AG08395 (cell line): ENCODE data around the gene FAM169A.
A peak's percentile ranks its signal among the peaks of the same experiment; 100 is the strongest.
"Not testable (repeated sequence)": the region's sequence is repeated elsewhere in the genome, so short reads cannot be mapped to it uniquely, and the experiment has no call there.

Experiments used
- DNase-seq: peaks from one replicate; pipeline ENCODE4 v3.0.0; 2012; ENCODE audit warnings: mixed read lengths, low spot score

FAM169A gene

GRCh38 chr5:74869414-74869813 is 3.2 kb upstream of the FAM169A start:
- not testable (repeated sequence) for DNase-seq

DNA sequence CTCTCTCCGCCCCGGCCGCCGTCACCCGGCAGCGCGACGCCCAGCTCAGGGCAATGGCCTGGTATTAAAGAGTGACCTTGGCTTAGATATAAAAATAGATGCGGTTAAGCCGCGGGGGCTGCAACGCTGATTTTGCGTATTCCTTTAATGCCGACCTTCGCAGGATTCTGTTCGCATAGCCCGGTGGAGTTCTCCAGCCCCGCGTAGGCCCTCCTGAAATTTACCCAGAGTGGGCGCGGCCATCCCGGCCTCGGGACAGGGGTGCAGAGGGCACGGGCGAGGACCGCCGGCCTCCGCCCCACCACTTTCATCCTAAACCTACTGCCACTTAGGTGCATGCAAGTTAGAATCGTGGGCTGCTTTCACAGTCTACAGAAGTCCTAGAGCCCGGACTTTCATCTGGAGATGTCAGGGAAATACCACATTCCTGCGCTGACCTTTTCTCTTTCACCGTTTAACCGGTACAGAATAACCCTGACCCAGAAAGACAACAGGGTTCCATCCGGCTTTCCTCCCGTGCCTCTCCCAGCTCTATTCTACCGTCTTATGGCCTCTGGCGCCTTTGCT is 492 bp upstream of the FAM169A start:
- no peak for DNase-seq

DNA sequence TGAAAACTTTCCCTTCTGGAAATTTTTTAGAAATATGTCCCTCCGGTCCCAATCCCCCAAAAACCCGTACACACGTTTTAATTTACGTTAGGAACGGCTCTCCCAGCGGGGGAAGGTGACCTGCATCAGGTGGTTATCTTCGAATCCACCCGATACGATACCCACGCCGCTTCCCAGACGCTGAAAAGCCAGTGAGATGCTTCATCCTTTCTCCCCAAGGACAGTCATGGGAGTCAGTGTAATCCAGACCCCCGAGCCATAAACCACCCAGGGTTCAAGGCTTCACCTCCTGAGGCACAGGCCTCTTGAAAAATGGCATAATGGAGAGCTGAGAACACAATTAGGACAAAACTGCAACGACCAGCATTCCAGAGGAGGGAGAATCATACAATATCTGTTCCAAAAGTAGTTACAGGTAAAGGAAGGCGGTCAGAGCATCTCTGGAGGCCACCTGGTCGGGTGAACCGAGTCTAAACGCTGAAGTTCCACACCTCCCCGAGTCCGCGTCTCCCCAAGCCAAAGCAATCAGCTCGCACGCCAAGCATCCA is 857 bp downstream of the FAM169A start:
- no peak for DNase-seq

DNA sequence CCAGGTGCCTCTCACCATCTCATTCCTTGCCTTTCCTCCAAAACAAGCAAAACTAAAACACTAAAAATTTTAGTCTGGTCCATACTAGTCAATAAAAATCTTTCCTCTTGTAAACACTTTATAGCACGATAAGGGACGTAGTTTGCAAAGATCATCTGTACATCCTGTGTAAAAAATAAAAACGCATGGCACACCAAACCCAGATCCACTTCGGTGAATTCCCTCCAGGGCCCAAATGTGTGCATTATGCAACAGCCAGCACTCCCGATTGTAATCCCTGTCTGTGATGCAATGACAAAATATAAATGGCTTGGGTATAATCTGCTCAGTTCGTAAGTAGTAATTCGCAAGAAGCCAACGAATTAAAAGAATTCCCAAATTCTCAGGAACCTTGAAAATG is 1.4 kb downstream of the FAM169A start:
- DNase-seq, result no peak

DNA sequence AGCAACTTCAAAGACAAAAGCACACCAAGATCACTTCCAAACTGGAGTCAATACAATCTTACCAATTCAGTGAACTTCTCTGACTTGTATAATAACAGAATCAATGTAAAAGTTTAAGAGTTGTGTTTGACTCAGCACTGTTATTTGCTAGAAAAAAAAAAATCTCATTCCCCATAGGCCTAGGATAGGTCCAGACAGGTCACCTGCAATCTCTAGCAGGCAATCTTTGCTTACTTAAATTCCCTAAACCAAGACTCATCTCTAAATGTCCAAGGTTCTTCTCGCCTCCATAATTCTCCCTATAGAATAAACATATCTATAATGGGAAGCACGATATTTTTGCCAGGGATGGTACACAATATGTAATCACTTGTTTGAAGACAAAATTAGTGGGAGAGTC is 2.5 kb downstream of the FAM169A start:
- no peak for DNase-seq

DNA sequence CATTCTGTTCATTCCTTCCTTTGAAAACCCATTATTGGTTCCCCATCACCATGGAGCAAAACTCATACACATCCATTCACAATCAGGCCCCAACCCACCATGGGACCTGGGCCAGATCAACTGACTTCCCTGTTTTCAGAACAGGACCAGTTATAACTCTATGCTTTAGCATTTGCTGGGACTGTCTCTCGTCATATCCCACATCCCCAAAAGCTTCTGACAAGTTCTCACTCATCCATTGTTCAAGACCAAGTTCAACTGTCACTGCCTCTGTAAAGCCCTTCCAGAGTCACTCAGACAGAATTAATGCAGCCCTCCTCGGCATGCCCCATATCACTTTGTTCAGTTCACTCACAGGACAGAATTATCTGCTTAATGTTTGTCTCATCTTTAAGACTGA is 4.0 kb downstream of the FAM169A start:
- no peak for DNase-seq

DNA sequence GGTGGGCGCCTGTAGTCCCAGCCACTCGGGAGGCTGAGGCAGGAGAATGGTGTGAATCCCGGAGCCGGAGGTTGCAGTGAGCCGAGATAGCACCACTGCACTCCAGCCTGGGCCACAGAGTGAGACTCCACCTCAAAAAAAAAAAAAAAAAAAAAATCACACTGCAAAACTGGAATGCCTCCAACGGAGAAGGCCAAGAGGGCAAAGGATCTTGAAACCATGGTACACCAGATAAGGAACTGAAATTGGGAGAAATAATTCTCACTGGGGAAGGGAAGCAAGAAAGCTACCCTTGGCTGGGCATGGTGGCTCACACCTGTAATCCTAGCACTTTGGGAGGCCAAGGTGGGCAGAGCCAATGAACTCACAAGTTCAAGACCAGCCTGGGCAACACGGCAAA is 9.2 kb downstream of the FAM169A start:
- DNase-seq, result not testable (repeated sequence)

- DNase-seq, result no peak
Observed at GRCh38 chr5:74853256-74853655, 12.9 kb downstream of the FAM169A start.

DNA sequence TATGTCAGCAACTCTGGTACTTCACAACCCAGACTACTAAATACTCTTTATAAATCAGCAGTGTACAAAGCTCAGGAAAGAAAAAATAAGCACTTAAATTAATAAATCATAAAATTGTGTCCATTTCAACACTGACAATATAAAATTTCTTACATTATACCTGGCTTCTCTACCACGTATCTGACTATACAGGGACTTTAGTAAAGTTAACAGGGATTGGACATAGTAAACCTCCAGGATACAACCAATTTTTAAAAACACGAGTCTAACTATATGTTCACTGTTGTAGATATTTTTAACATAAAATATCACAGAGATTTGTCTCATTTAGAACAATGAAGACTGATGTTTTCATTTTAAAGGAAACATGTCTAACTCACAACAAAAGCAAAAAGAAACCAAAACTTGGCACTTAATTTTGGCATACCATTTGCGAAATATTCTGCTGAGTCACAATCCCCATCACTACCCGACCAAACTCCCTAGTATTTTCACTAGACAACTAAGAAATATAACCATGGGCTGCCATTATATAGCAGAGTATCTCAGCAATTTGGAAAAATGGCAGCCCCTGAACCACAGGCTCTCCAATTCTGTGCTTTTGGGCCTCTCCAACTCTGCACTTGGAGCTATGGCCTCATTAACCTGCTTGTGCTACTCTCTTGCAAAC is 14.4 kb downstream of the FAM169A start:
- peak; percentile 80 for DNase-seq

DNA sequence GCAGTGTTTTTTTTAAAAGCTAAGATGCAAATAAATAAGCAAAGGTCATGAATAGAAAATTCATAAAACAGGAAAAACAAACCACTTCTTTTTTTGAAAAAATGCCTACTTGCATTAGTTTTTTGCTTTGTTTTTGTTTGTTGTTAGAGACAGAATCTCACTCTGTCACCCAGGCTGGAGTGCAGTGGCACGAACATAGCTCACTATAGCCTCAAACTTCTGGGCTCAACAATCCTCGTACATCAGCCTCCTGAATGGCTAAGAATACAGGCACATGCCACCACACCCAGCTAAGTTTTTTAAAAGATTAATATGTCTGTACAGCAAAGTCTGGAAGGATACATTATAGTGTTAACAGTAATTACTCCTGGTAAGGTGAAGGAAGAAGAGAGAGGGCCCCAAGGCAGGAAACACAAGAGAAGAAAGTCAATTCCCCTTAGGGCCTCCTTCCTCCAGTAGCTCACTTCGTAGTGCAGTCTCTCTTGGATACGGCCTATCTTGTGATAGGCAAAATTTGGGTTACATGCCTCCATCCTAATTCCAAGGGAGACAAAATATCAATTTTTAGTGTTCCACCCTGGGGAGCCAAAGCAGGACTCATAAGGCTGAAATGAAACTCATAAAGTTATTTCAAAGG is 15.3 kb downstream of the FAM169A start:
- no peak for DNase-seq

DNA sequence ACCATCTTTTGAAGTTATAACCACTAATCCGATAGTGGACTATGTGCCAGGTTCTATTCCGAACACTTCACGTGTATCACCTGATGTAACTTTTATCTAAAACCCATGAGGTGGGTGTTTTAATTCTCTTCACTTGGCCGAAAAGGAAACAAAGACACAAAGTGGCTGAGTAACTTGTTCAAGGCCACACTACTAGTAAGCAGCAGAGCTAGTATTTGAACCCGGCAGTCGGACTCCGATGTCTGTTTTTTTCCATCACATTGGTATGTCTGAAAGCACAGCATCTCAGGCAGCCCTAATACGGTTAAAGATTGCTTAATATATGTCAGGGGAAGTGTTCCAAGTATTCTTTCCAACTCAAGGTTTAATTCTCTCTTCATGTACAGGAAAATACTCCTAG is 16.2 kb downstream of the FAM169A start:
- no peak for DNase-seq

DNA sequence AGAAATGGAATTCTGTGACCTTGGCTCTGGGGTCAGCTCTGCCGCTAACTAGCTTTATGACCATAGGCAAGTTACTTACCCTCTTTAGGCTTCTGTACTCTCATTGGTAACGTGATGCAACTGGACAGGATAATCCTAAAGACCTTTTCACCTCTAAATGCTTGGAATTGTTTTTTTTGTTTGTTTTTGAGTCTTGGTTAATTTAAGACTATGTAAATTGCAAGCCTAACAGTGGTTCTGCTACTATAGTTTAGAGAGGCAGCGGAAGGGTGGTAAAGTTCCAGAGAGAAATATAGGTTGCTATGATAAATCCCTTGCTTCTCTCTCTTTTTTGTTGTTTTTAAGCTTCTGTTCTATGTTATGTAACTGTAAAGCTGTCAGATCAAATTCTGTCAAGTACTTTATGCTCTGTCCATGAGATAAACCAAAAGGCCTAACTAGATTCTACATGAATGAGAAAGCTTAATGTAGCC is 17.6 kb downstream of the FAM169A start:
- DNase-seq, result no peak

DNA sequence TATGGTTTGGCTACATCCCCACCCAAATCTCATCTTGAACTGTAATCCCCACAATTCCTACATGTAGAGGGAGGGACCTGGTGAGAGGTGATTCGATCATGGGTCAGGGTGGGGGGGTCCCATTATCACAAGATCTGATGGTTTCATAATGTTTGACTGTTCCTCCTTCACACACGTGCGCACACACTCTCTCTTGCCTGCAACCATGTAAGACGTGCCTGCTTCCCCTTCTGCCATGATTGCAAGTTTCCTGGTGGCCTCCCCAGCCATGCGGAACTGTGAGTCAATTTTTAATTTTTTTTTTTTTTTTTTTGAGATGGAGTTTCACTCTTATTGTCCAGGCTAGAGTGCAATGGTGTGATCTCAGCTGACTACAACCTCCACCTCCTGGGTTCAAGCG is 27.0 kb downstream of the FAM169A start:
- DNase-seq, result no peak

GRCh38 chr5:74838262-74838661 is 27.9 kb downstream of the FAM169A start:
- no peak for DNase-seq

DNA sequence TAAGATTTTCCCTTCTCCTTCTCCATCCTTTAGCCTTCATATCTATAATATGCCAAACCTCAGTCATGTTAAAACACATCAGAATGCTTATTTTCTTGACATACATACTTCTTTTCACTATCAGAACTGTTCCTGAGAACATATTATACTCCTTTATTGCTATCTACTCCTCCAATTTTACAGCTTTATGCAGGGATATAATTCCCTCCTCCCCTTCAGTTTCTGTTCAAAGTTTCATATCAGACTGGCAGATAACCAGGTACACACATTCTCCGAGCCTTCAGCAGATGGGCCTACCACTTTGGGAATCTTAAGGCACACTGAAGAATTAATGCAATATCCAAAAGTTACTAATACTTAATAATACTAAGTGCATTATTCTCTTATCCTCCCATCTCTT is 29.1 kb downstream of the FAM169A start:
- no peak for DNase-seq

GRCh38 chr5:74833537-74834266 is 32.5 kb downstream of the FAM169A start:
- no peak for DNase-seq

DNA sequence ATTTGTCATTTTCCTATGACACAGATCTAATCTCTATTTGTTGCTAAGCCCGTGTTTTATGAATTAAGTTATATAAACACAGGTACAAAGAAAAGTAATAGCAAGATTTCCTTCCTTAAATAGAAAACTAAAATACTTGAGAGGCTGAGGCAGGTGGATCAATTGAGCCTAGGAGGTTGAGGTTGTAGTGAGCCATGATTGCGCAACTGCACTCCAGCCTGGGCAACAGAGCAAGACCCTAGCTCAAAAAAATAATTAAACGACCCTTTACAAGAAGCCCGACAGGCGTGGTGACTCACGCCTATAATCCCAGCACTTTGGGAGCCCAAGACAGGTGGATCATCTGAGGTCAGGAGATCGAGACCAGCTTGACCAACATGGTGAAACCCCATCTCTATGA is 36.8 kb downstream of the FAM169A start:
- no peak for DNase-seq

- no peak for DNase-seq
Observed at GRCh38 chr5:74822288-74822687, 43.9 kb downstream of the FAM169A start.

DNA sequence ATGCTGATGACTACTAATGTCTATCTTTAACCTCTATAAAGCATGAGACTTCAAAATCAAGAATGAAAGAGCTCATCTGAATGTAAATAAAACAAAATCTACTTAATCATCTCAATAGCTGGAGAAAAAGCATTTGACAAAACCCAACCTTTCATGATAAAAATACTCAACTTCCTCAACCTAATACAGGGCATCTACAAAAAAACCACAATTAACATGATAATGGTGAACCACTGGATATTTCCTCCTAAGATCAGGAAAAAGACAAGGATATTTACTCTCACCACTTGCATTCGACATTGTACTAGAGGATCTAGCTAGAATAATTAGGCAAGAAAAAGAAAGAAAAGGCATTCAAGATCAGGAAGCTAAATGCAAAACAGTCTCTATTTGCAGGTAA is 49.3 kb downstream of the FAM169A start:
- DNase-seq, result no peak

- DNase-seq, result no peak
Observed at GRCh38 chr5:74810915-74811314, 55.3 kb downstream of the FAM169A start.

DNA sequence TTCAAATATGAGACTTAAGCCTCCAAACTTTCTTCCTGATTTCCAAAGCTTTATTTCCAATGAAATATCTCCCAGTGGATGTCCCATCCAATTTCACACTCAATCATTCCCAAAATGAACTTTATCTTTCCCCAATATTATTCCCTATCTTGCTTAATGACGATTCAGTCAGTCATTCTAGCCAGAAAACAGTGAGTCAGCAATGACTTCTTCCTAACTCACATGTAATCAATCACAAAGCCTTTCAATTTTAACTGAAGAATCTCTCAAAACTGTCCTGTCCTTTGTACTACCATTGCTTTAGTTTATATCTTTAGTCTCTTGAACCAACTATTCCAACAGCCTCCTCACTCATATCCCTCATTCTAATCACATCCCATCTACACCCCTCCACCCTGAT is 64.2 kb downstream of the FAM169A start:
- peak; percentile 17 for DNase-seq

DNA sequence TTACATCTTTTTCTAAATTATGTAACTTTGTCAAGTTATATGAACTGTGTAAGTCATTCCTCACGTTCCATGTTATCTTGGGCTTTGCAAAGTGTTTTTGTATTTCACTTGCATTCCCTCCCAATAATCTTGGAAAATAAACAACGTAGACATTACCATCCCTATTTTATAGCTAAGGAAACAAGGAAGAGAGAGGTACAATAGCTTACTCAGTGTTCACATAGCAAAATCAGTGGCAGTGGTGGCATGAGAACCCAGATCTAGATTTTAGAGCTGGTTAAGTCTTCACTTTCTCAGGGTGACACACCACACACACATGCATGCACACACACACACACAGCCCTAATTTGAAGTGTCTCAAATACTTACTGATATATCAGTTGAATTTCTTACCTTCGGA is 65.0 kb downstream of the FAM169A start:
- no peak for DNase-seq
